H1 (cell line): ENCODE measurements around the gene PCDH9. TPM values are rescaled to one million over a fixed set of nuclear protein-coding genes. Genes with fewer than 3 reads are reported as not detected.

Experiments used
- CTCF ChIA-PET: fragments of 300-600 bp; sonication (Branson Sonifier 250); formaldehyde crosslinking; loops from one replicate; lab custom pipeline; 2021; ENCODE audit not compliant: partially characterized antibody; lab: Charles Lee
- POLR2A ChIA-PET: fragments of 300-600 bp; sonication (Branson Sonifier 250); formaldehyde crosslinking; loops from one replicate; lab custom pipeline; 2021; ENCODE audit warnings: inconsistent platforms; ENCODE audit not compliant: partially characterized antibody; lab: Charles Lee
- DNase-seq, 2 experiments: peaks; one replicate each; pipeline versions ENCODE4 v3.0.0 to v3.0.0-alpha.2; 2010 to 2022; ENCODE audit warnings: low spot score in 2 of 2, low read depth in 1 of 2, mixed read lengths in 1 of 2
- FAIRE-seq: peaks from 2 replicates; lab custom pipeline; 2011; peaks lifted over from hg19 to GRCh38; lab: Jason Lieb, UNC
- H2AFZ ChIP-seq: 2 replicates; pipeline ENCODE4 v1.8.1; 2012; ENCODE audit warnings: low read length, inconsistent platforms
- H2AK5ac ChIP-seq: 2 replicates; pipeline ENCODE4 v1.6.1; 2013; ENCODE audit warnings: low read depth, low read length
- H2BK120ac ChIP-seq: replicated peaks from 2 replicates; pipeline ENCODE3; 2013; ENCODE audit warnings: low read depth, low read length, inconsistent platforms
- H2BK12ac ChIP-seq: 2 replicates; pipeline ENCODE4 v1.6.1; 2013; ENCODE audit warnings: low read depth, low read length
- H2BK15ac ChIP-seq: 2 replicates; pipeline ENCODE4 v1.6.1; 2013; ENCODE audit warnings: low read length
- H2BK20ac ChIP-seq: 2 replicates; pipeline ENCODE4 v1.6.1; 2013; ENCODE audit warnings: low read length
- H2BK5ac ChIP-seq: 2 replicates; pipeline ENCODE4 v1.6.1; 2013; ENCODE audit warnings: low read depth, low read length
- H3K14ac ChIP-seq: 2 replicates; pipeline ENCODE4 v1.6.1; 2013; ENCODE audit warnings: inconsistent platforms; ENCODE audit not compliant: insufficient read length
- H3K18ac ChIP-seq: 2 replicates; pipeline ENCODE4 v1.6.1; 2013; ENCODE audit warnings: low read length; ENCODE audit errors: extremely low read depth
- H3K23ac ChIP-seq: 2 replicates; pipeline ENCODE4 v1.6.1; 2013; ENCODE audit warnings: inconsistent platforms; ENCODE audit not compliant: insufficient read length
- H3K23me2 ChIP-seq: 2 replicates; pipeline ENCODE4 v1.6.1; 2013; ENCODE audit warnings: low read depth, low read length
- H3K27ac ChIP-seq: 2 replicates; pipeline ENCODE4 v1.6.1; 2011; ENCODE audit warnings: low read depth, low read length, inconsistent platforms
- H3K27me3 ChIP-seq, 4 experiments: replicated peaks in 1 of 4; 1 replicate in 1 of 4; 2 replicates in 3 of 4; pipeline versions ENCODE4 v1.6.1 to v1.8.1; 2011 to 2013; ENCODE audit warnings: low read length in 3 of 4, mild to moderate bottlenecking in 3 of 4, inconsistent platforms in 2 of 4, mixed read lengths in 2 of 4, moderate library complexity in 1 of 4; ENCODE audit not compliant: control insufficient read depth in 3 of 4, insufficient read depth in 3 of 4; ENCODE audit errors: extremely low read depth in 1 of 4
- H3K36me3 ChIP-seq, 4 experiments: 2 replicates each; pipeline versions ENCODE4 v1.6.1 to v1.8.1; 2011 to 2013; ENCODE audit warnings: mild to moderate bottlenecking in 4 of 4, low read length in 3 of 4, moderate library complexity in 2 of 4, control low read depth in 1 of 4, inconsistent platforms in 1 of 4; ENCODE audit not compliant: insufficient read depth in 4 of 4, control insufficient read depth in 2 of 4
- H3K4ac ChIP-seq: replicated peaks from 2 replicates; pipeline ENCODE3; 2013; ENCODE audit warnings: low read length, low read depth, mixed read lengths, inconsistent platforms; ENCODE audit not compliant: insufficient read length
- H3K4me1 ChIP-seq, 4 experiments: replicated peaks in 1 of 4; 1 replicate in 1 of 4; 2 replicates in 3 of 4; pipeline versions ENCODE4 v1.6.1 to v1.8.1; 2011 to 2013; ENCODE audit warnings: low read length in 3 of 4, inconsistent platforms in 2 of 4, mixed read lengths in 1 of 4; ENCODE audit not compliant: insufficient read depth in 4 of 4, control insufficient read depth in 3 of 4
- H3K4me2 ChIP-seq, 2 experiments: 2 replicates each; pipeline versions ENCODE4 v1.6.1 to v1.8.1; 2011 to 2013; ENCODE audit warnings: low read depth in 2 of 2, low read length in 2 of 2, control low read depth in 1 of 2, inconsistent platforms in 1 of 2, mild to moderate bottlenecking in 1 of 2; ENCODE audit not compliant: insufficient read depth in 1 of 2
- H3K4me3 ChIP-seq, 4 experiments: fragments of 200-600, 300-600 bp in 1 of 4; sonication (generic), shearing (Covaris generic), sonication (Bioruptor Twin) in 1 of 4; 2 replicates each; pipeline versions ENCODE4 v1.5.1 to v1.8.1; 2011 to 2016; ENCODE audit warnings: low read length in 4 of 4, low read depth in 3 of 4, control low read depth in 2 of 4, inconsistent platforms in 2 of 4, mild to moderate bottlenecking in 2 of 4, mixed read lengths in 1 of 4, moderate library complexity in 1 of 4; ENCODE audit not compliant: insufficient read depth in 2 of 4; ENCODE audit errors: extremely low read depth in 1 of 4
- H3K56ac ChIP-seq: replicated peaks from 2 replicates; pipeline ENCODE3; 2013; ENCODE audit warnings: low read depth, mild to moderate bottlenecking, mixed read lengths, low read length, inconsistent platforms; ENCODE audit not compliant: insufficient read length
- H3K79me1 ChIP-seq: 2 replicates; pipeline ENCODE4 v1.6.1; 2013; ENCODE audit warnings: low read depth, low read length, control low read depth
- H3K79me2 ChIP-seq, 2 experiments: 2 replicates each; pipeline versions ENCODE4 v1.6.1 to v1.8.1; 2012 to 2013; ENCODE audit warnings: low read length in 2 of 2, mild to moderate bottlenecking in 2 of 2, inconsistent platforms in 1 of 2; ENCODE audit not compliant: insufficient read depth in 2 of 2, control insufficient read depth in 1 of 2
- H3K9ac ChIP-seq, 4 experiments: replicated peaks in 1 of 4; 1 replicate in 1 of 4; 2 replicates in 3 of 4; pipeline versions ENCODE4 v1.6.1 to v1.8.1; 2011 to 2013; ENCODE audit warnings: low read depth in 3 of 4, low read length in 3 of 4, control low read depth in 2 of 4, mild to moderate bottlenecking in 2 of 4, moderate library complexity in 2 of 4, inconsistent platforms in 1 of 4; ENCODE audit errors: extremely low read depth in 1 of 4
- H3K9me3 ChIP-seq, 2 experiments: 2 replicates each; pipeline versions ENCODE4 v1.6.1 to v1.8.1; 2012 to 2013; ENCODE audit warnings: mild to moderate bottlenecking in 2 of 2, moderate library complexity in 2 of 2, control low read depth in 1 of 2, inconsistent platforms in 1 of 2, low read depth in 1 of 2, low read length in 1 of 2, mixed read lengths in 1 of 2; ENCODE audit not compliant: insufficient read depth in 2 of 2
- H4K20me1 ChIP-seq, 2 experiments: replicated peaks in 1 of 2; 2 replicates each; pipeline versions ENCODE3 to v1.8.1; 2011 to 2013; ENCODE audit warnings: inconsistent platforms in 2 of 2, low read length in 2 of 2, mild to moderate bottlenecking in 1 of 2; ENCODE audit not compliant: insufficient read depth in 2 of 2, control insufficient read depth in 1 of 2
- H4K5ac ChIP-seq: 2 replicates; pipeline ENCODE4 v1.6.1; 2013; ENCODE audit warnings: low read length, low read depth, mixed read lengths, inconsistent platforms; ENCODE audit not compliant: insufficient read length
- H4K8ac ChIP-seq: 2 replicates; pipeline ENCODE4 v1.8.0; 2013; ENCODE audit warnings: mild to moderate bottlenecking, moderate library complexity, low read length, inconsistent platforms; ENCODE audit not compliant: insufficient read depth; ENCODE audit errors: extremely low read depth
- H4K91ac ChIP-seq: replicated peaks from 2 replicates; pipeline ENCODE3; 2013; ENCODE audit warnings: low read length, mixed read lengths, inconsistent platforms; ENCODE audit not compliant: insufficient read length
- ASH2L ChIP-seq: fragments of 200-600, 300-600 bp; sonication (generic); IDR thresholded peaks from one replicate; pipeline ENCODE4 v1.7.1; 2017; ENCODE audit warnings: low read length
- BACH1 ChIP-seq: IDR thresholded peaks from 2 replicates; pipeline ENCODE4 v1.6.1; 2012; ENCODE audit warnings: low read length, improper control_type of control experiment
- EGR1 ChIP-seq: IDR thresholded peaks from 2 replicates; pipeline ENCODE4 v1.6.1; 2011; ENCODE audit warnings: low read depth, low read length, borderline replicate concordance
- GTF2F1 ChIP-seq: IDR thresholded peaks from 2 replicates; pipeline ENCODE4 v1.6.1; 2012; ENCODE audit warnings: low read depth, low read length, improper control_type of control experiment, borderline replicate concordance
- MAFK ChIP-seq: IDR thresholded peaks from 2 replicates; pipeline ENCODE4 v1.6.1; 2012; ENCODE audit warnings: low read depth, mild to moderate bottlenecking, improper control_type of control experiment, low read length
- NRF1 ChIP-seq: IDR thresholded peaks from 2 replicates; pipeline ENCODE4 v1.6.1; 2011; ENCODE audit warnings: mild to moderate bottlenecking, low read depth, low read length, improper control_type of control experiment
- RBBP5 ChIP-seq: IDR thresholded peaks from 2 replicates; pipeline ENCODE4 v1.7.1; 2012; ENCODE audit warnings: low read depth, mild to moderate bottlenecking, inconsistent platforms, low read length, moderate library complexity, borderline replicate concordance
- RXRA ChIP-seq: IDR thresholded peaks from 2 replicates; pipeline ENCODE4 v1.6.1; 2011; ENCODE audit warnings: low read depth, mild to moderate bottlenecking, low read length, moderate library complexity; ENCODE audit not compliant: insufficient read depth
- SAP30 ChIP-seq: fragments of 300-600 bp; sonication (generic); IDR thresholded peaks from 2 replicates; pipeline ENCODE4 v1.7.1; 2012; ENCODE audit warnings: low read length, moderate library complexity, mild to moderate bottlenecking, inconsistent platforms; ENCODE audit not compliant: insufficient read depth, insufficient replicate concordance
- SP1 ChIP-seq: IDR thresholded peaks from 2 replicates; pipeline ENCODE4 v1.6.1; 2011; ENCODE audit warnings: low read depth, low read length
- TEAD4 ChIP-seq: IDR thresholded peaks from 2 replicates; pipeline ENCODE4 v1.6.1; 2012; ENCODE audit warnings: low read depth, low read length, inconsistent platforms, mixed read lengths
- WGBS, 2 experiments: shearing (Covaris generic) in 1 of 2; methylation state at CpG; one replicate each; pipeline versions ENCODE4 v1.1.6 to v1.1.7; 2013 to 2015; ENCODE audit warnings: low lambda C conversion rate in 2 of 2, mixed read lengths in 2 of 2, inconsistent platforms in 1 of 2, low coverage in 1 of 2, missing lambda C conversion rate in 1 of 2; ENCODE audit not compliant: insufficient replicate concordance in 2 of 2, insufficient coverage in 1 of 2, insufficient read length in 1 of 2; ENCODE audit errors: extremely low coverage in 1 of 2, missing lambda C conversion rate in 1 of 2; 5-methylcytosine and 5-hydroxymethylcytosine counted together
- polyA plus RNA-seq, 7 experiments: library from polyadenylated mRNA; depleted of rRNA in 3 of 7; stranded (reverse) in 5 of 7; unstranded in 2 of 7; fragments of >200 nt in 5 of 7; fragments of 200-250 nt in 2 of 7; gene quantifications; 1 replicate in 5 of 7; 2 replicates in 1 of 7; 4 replicates in 1 of 7; pipeline versions ENCODE4 v1.2.1 to v1.2.3, GENCODE V29; 2011 to 2013; ENCODE audit warnings: missing spikeins in 2 of 7, mixed read lengths in 2 of 7
- total RNA-seq: library from RNA; stranded (reverse); fragmentation: NEBNext Ultra II Directional; extraction: Animal tissue kit (Norgen Biotek cat#: 25700); gene quantifications from 2 replicates; pipeline ENCODE4 v1.2.1, GENCODE V29; 2021
- TF ChIP-seq, protein P1 (sequence below): IDR thresholded peaks from 2 replicates; pipeline ENCODE4 v1.6.1; 2012; ENCODE audit warnings: inconsistent platforms

Gene PCDH9
- total and polyA plus RNA-seq, 2 of the 8 experiments (the other 6 are each of a cell fraction or from before 2014, with no cell fraction given): 0.12 to 0.60 TPM

DNA sequence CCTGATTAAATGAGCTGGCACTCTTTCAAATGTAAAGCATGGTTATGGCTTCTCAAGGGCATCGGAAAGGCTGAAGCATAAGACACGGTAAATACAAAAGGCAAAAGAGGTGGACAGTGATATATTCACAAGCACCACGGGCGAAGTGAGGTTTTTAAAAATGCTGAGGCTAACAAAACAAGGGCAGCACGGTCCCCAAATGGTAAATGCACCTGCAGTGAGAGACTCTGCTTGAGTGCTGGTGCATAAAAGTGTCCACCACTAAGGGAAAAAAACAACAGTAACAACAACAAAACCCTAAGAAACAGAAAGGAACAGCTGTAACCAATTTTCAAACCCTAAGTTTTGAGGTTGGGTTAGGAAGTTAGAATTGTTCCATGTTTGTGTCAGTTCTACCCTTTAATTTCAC lies 234.9 kb downstream of the PCDH9 start:
- no peak for DNase-seq
- Histone ChIP-seq H3K4me1 (no peaks in the 10 kb centered on the region), H3K27me3 (no peaks in the 10 kb centered on the region), H4K8ac (no peak overlapping the region), H3K9me3 (no peaks in the 10 kb centered on the region), H3K4me2 (no peak overlapping the region), H2AFZ (peak overlapping the region; percentile 3; the same call in 1 of the 2 replicates), H2AK5ac (no peak overlapping the region), H3K18ac (no peak overlapping the region), H2BK20ac (no peak overlapping the region), H3K56ac (no peak overlapping the region), H2BK15ac (no peak overlapping the region), H3K4me3 (no peak overlapping the region), H3K4ac (no peak overlapping the region), H2BK120ac (no peak overlapping the region), H3K14ac (no peak overlapping the region), H2BK12ac (no peak overlapping the region), H4K91ac (no peak overlapping the region), H3K79me2 (no peaks in the 10 kb centered on the region), H3K36me3 (no peaks in the 10 kb centered on the region), H3K9ac (no peak overlapping the region), H3K23me2 (no peaks in the 10 kb centered on the region), H3K79me1 (no peaks in the 10 kb centered on the region), H4K20me1 (no peaks in the 10 kb centered on the region), H3K27ac (no peak overlapping the region), H2BK5ac (no peak overlapping the region), H3K23ac (no peak overlapping the region), H4K5ac (no peak overlapping the region)
- CTCF ChIA-PET: interaction anchor here (1.0 to 1.8 kb wide), 2 partner anchors 14 to 223 kb away, joined by 3 to 5 read pairs; no protein-coding TSS in a partner anchor
- WGBS, 2 experiments: 87% methylated on average over 5 of the region's 5 CpGs; no CpG with 5 or more reads in 1 of the 2 experiments
- no peak for FAIRE-seq
- no peak for TF ChIP-seq MAFK
- no peak for TF ChIP-seq NRF1
- no peak for TF ChIP-seq RBBP5
- no peak for TF ChIP-seq ASH2L
- TF ChIP-seq, protein P1, sequence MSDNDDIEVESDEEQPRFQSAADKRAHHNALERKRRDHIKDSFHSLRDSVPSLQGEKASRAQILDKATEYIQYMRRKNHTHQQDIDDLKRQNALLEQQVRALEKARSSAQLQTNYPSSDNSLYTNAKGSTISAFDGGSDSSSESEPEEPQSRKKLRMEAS: no peak
- TF ChIP-seq BACH1: no peak
- no peak for TF ChIP-seq RXRA
- no peak for TF ChIP-seq SAP30
- no peak for TF ChIP-seq GTF2F1
- TF ChIP-seq TEAD4: no peak
- no peak for TF ChIP-seq SP1
- no peak for TF ChIP-seq EGR1
- POLR2A ChIA-PET: no interaction called here
